Panc1 (cell line): ENCODE results near the gene RPS6KA1. TPM values are rescaled to one million over a fixed set of nuclear protein-coding genes. Genes with fewer than 3 reads are reported as not detected.
A peak's percentile ranks its signal among the peaks of the same experiment; 100 is the strongest.

Source experiments
- ATAC-seq: fragments of 200-7000 bp; cut with Tn5 transposase; 2 replicates; pipeline ENCODE4 v1.9.1; 2020; ENCODE audit warnings: mild to moderate bottlenecking, moderate library complexity
- BruUV-seq: library from RNA; stranded (reverse); fragments of 400-500 nt; replicated peaks from 2 replicates; lab custom pipeline; 2021; lab: Mats Ljungman, UMichigan
- CTCF ChIA-PET: fragments of 300-600 bp; sonication (Branson Sonifier 250); formaldehyde crosslinking; loops from one replicate; lab custom pipeline; 2022; ENCODE audit warnings: antibody characterized with exemption; lab: Charles Lee
- POLR2A ChIA-PET: fragments of 300-600 bp; sonication (Branson Sonifier 250); formaldehyde crosslinking; loops from one replicate; lab custom pipeline; 2022; ENCODE audit warnings: antibody characterized with exemption; lab: Charles Lee
- DNase-seq: peaks from one replicate; pipeline ENCODE4 v3.0.0-alpha.2; 2010; ENCODE audit warnings: low read depth, low spot score
- H3K27ac ChIP-seq: 2 replicates; pipeline ENCODE4 v1.5.1; 2011; ENCODE audit warnings: mild to moderate bottlenecking, low read length, inconsistent platforms
- H3K27me3 ChIP-seq: fragments of 200-500 bp; sonication (Bioruptor generic); 2 replicates; pipeline ENCODE4 v1.6.0; 2014; ENCODE audit warnings: low read length, inconsistent platforms; ENCODE audit not compliant: control insufficient read depth, insufficient read depth
- H3K36me3 ChIP-seq: fragments of 200-500 bp; sonication (Bioruptor generic); 2 replicates; pipeline ENCODE4 v1.5.1; 2014; ENCODE audit warnings: inconsistent platforms, mild to moderate bottlenecking, low read length, moderate library complexity; ENCODE audit not compliant: control insufficient read depth, insufficient read depth
- H3K4me1 ChIP-seq: 2 replicates; pipeline ENCODE4 v1.5.1; 2011; ENCODE audit warnings: inconsistent platforms, mild to moderate bottlenecking, low read length, moderate library complexity; ENCODE audit not compliant: control insufficient read depth, insufficient read depth
- H3K4me3 ChIP-seq, 2 experiments: 2 replicates each; pipeline ENCODE4 v1.5.1; 2011 to 2012; ENCODE audit warnings: low read depth in 2 of 2, low read length in 2 of 2, mild to moderate bottlenecking in 2 of 2, inconsistent platforms in 1 of 2, moderate library complexity in 1 of 2
- H3K9me3 ChIP-seq: fragments of 200-500 bp; sonication (Bioruptor generic); 2 replicates; pipeline ENCODE4 v1.5.1; 2014; ENCODE audit warnings: low read depth, mild to moderate bottlenecking, inconsistent platforms, low read length, moderate library complexity; ENCODE audit not compliant: control insufficient read depth, insufficient read depth
- CTCF ChIP-seq: fragments of 450-650 bp; IDR thresholded peaks from 2 replicates; pipeline ENCODE4 v1.5.1; 2017; ENCODE audit warnings: mild to moderate bottlenecking
- POLR2AphosphoS5 ChIP-seq: IDR thresholded peaks from 2 replicates; pipeline ENCODE4 v1.6.1; 2012; ENCODE audit warnings: mild to moderate bottlenecking, low read depth, low read length, moderate library complexity
- REST ChIP-seq, 2 experiments: IDR thresholded peaks; 2 replicates each; pipeline ENCODE4 v1.6.1; 2011 to 2012; ENCODE audit warnings: low read depth in 2 of 2, control low read depth in 1 of 2, low read length in 1 of 2, mild to moderate bottlenecking in 1 of 2, moderate library complexity in 1 of 2; ENCODE audit not compliant: insufficient read depth in 1 of 2
- SIN3A ChIP-seq: IDR thresholded peaks from 2 replicates; pipeline ENCODE4 v1.6.1; 2012; ENCODE audit warnings: low read depth, mild to moderate bottlenecking, low read length, moderate library complexity, borderline replicate concordance; ENCODE audit not compliant: insufficient read depth
- TCF7L2 ChIP-seq: IDR thresholded peaks from 2 replicates; pipeline ENCODE4 v1.6.1; 2011; ENCODE audit warnings: mild to moderate bottlenecking, low read depth, low read length, inconsistent platforms
- in situ Hi-C: cut with HindIII; loops from 2 replicates; pipeline ENCODE4 v1.10.0; 2016; ENCODE audit warnings: low sequenced_read_pairs, low pct_unique_long_range_greater_than_20kb
- intact Hi-C: fragments of 100-400 bp; cut with micrococcal nuclease; formaldehyde crosslinking; loops from one replicate; pipeline ENCODE4 v1.10.0; 2022; ENCODE audit not compliant: unreplicated experiment
- total RNA-seq: library from RNA; stranded (reverse); gene quantifications from one replicate; pipeline ENCODE4 v1.2.1, GENCODE V29; 2021; ENCODE audit not compliant: unreplicated experiment

The RPS6KA1 gene
- total RNA-seq, 1 experiment from 2014 or later, result 44.0 TPM

- ChIA-PET POLR2A (interaction anchor here (0.5 to 1.7 kb wide), 2 partner anchors 17 to 30 kb away, joined by 4 to 5 read pairs; no protein-coding TSS in a partner anchor), CTCF (interaction anchor here (0.6 to 1.1 kb wide), 2 partner anchors 31 to 118 kb away, joined by 4 read pairs; no protein-coding TSS in a partner anchor)
- BruUV-seq, result no TSS peak
- TF ChIP-seq POLR2AphosphoS5, result no peak
- TF ChIP-seq CTCF, result peak; percentile 42; the same call in 1 of the 2 replicates
- TF ChIP-seq SIN3A, result no peak
- TF ChIP-seq REST (IDR thresholded peaks at IDR 0.05; ENCODE audit: insufficient read depth in 1 of 2, low read depth in 2 of 2, low read length in 1 of 2), result no peak
- no peak for TF ChIP-seq TCF7L2
- in situ Hi-C loops, result no loop called here
- peak overlapping the region; percentile 79 to 90 for H3K4me3 ChIP-seq
- H3K27me3 ChIP-seq, result no peaks in the 10 kb centered on the region
- no peaks in the 10 kb centered on the region for H3K9me3 ChIP-seq
- H3K4me1 ChIP-seq, result peaks cover 24% of the 10 kb centered on the region
- peak overlapping the region; percentile 92 for H3K27ac ChIP-seq
- H3K36me3 ChIP-seq, result no peaks in the 10 kb centered on the region; the same call in 1 of the 2 replicates
- peak; percentile 28 for DNase-seq
- ATAC-seq, result peak; percentile 82
- intact Hi-C loops, result loop anchor here (10.0 kb wide), 1 partner anchor 56 kb away; the partner anchor contains the start of gene HMGN2
Measured at GRCh38 chr1:26530895-26531598, 1.5 kb downstream of the RPS6KA1 start.

- ATAC-seq, result no peak
- TF ChIP-seq POLR2AphosphoS5 (no peak), TCF7L2 (no peak), SIN3A (no peak), CTCF (no peak), REST (IDR thresholded peaks at IDR 0.05; ENCODE audit: insufficient read depth in 1 of 2, low read depth in 2 of 2, low read length in 1 of 2) (no peak)
- intact Hi-C loops, result loop anchor here (10.0 kb wide), 1 partner anchor 57 kb away; the partner anchor contains the start of gene HMGN2
Measured at GRCh38 chr1:26531651-26532131, 2.1 kb downstream of the RPS6KA1 start.

More at GRCh38 chr1:26531651-26532131, 2.1 kb downstream of the RPS6KA1 start:
- BruUV-seq, result no TSS peak
- H3K27ac ChIP-seq, result peak overlapping the region; percentile 92
- peak overlapping the region; percentile 79 to 90 for H3K4me3 ChIP-seq
- ChIA-PET CTCF (interaction anchor here (0.6 to 1.0 kb wide), 2 partner anchors 31 to 117 kb away, joined by 4 read pairs; no protein-coding TSS in a partner anchor), POLR2A (interaction anchor here (1.7 kb wide), 1 partner anchor 30 kb away, joined by 5 read pairs; no protein-coding TSS in a partner anchor)
- H3K4me1 ChIP-seq, result peaks cover 24% of the 10 kb centered on the region
- H3K36me3 ChIP-seq, result no peaks in the 10 kb centered on the region; the same call in 1 of the 2 replicates
- H3K27me3 ChIP-seq, result no peaks in the 10 kb centered on the region
- DNase-seq, result no peak
- in situ Hi-C loops, result no loop called here
- no peaks in the 10 kb centered on the region for H3K9me3 ChIP-seq
